ENCODE measurements around the gene C1QTNF2.

The C1QTNF2 gene

GRCh38 chr5:160312960-160313727, 57.3 kb downstream of the C1QTNF2 start:
- Histone ChIP-seq H3K4me3 (ENCODE audit: insufficient read length, low read depth) (peak overlapping the region; percentile 64), H3K9ac (ENCODE audit: insufficient read length, low read depth) (peak overlapping the region; percentile 82), H3K4me1 (ENCODE audit: insufficient read depth, insufficient read length) (peaks cover 2% of the 10 kb centered on the region), H3K27me3 (ENCODE audit: insufficient read depth, insufficient read length) (peaks cover 6% of the 10 kb centered on the region), H3K9me3 (ENCODE audit: insufficient read depth, low read length) (no peaks in the 10 kb centered on the region), H3K36me3 (ENCODE audit: insufficient read depth, insufficient read length, low read length) (peaks cover 16% of the 10 kb centered on the region)
- no peak for DNase-seq (ENCODE audit: low read depth, low spot score)
- TF ChIP-seq YY1 (IDR thresholded peaks at IDR 0.05; ENCODE audit: insufficient read depth, insufficient read length) (no peak), SUZ12 (IDR thresholded peaks at IDR 0.05; ENCODE audit: extremely low read depth, insufficient read depth, insufficient read length) (no peak), ZNF274 (IDR thresholded peaks at IDR 0.05; ENCODE audit: low read depth, low read length) (no peak)

GRCh38 chr5:160312134-160312959, 58.1 kb downstream of the C1QTNF2 start, which contains the start of gene CCNJL:
CCNJL (minus strand) TSS chr5:160312564; CDS start chr5:160311923, 641 bp downstream.
- no peaks in the 10 kb centered on the region for H3K9me3 ChIP-seq (ENCODE audit: insufficient read depth, low read length)
- DNase-seq (ENCODE audit: low read depth, low spot score) = peak; percentile 35
- H3K36me3 ChIP-seq (ENCODE audit: insufficient read depth, insufficient read length, low read length) = peaks cover 24% of the 10 kb centered on the region
- H3K4me1 ChIP-seq (ENCODE audit: insufficient read depth, insufficient read length) = peaks cover 2% of the 10 kb centered on the region
- peak within 1 kb of the TSS; percentile 82 for H3K9ac ChIP-seq (ENCODE audit: insufficient read length, low read depth)
- H3K4me3 ChIP-seq (ENCODE audit: insufficient read length, low read depth) = peak within 1 kb of the TSS; percentile 64
- H3K27me3 ChIP-seq (ENCODE audit: insufficient read depth, insufficient read length) = peaks cover 6% of the 10 kb centered on the region
- TF ChIP-seq ZNF274 (IDR thresholded peaks at IDR 0.05; ENCODE audit: low read depth, low read length) (no peak), YY1 (IDR thresholded peaks at IDR 0.05; ENCODE audit: insufficient read depth, insufficient read length) (no peak), SUZ12 (IDR thresholded peaks at IDR 0.05; ENCODE audit: extremely low read depth, insufficient read depth, insufficient read length) (no peak)

DNA sequence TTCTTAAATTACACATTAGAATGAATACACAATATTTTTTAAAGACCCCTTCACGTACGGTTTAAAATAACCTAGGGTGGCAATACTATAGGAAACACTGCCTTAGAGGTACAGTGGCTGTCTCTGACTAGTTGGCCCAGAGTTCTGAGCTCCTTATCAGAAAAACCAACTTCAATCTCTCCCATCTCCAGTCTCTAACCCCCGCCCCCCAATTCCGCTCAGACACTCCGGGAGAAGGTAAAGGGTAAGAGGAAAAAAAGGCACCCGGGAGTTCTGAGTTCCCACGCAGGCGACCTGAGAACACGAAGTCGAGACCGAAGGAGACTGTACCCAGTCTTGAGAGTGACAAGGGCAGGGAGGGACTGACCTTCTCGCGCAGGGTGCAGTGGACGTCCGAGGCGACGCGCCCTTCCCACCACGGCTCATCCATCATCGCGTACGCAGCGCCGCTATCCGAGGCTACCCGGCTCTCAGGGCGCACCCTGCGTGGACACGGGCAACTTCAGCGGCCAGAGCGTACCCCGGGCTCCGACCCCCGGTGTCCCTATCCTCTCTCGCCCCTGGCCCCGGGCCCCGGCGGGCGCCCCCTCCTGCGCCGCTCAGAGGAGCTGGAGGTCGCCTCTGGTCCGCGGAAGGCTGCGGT, 58.8 kb downstream of the C1QTNF2 start:
- H3K27me3 ChIP-seq (ENCODE audit: insufficient read depth, insufficient read length) = peaks cover 6% of the 10 kb centered on the region
- H3K9ac ChIP-seq (ENCODE audit: insufficient read length, low read depth) = peak overlapping the region; percentile 82
- no peaks in the 10 kb centered on the region for H3K9me3 ChIP-seq (ENCODE audit: insufficient read depth, low read length)
- H3K4me3 ChIP-seq (ENCODE audit: insufficient read length, low read depth) = peak overlapping the region; percentile 64
- H3K36me3 ChIP-seq (ENCODE audit: insufficient read depth, insufficient read length, low read length) = peaks cover 31% of the 10 kb centered on the region
- peaks cover 5% of the 10 kb centered on the region for H3K4me1 ChIP-seq (ENCODE audit: insufficient read depth, insufficient read length)
- no peak for DNase-seq (ENCODE audit: low read depth, low spot score)
- TF ChIP-seq ZNF274 (IDR thresholded peaks at IDR 0.05; ENCODE audit: low read depth, low read length) (no peak), SUZ12 (IDR thresholded peaks at IDR 0.05; ENCODE audit: extremely low read depth, insufficient read depth, insufficient read length) (no peak), YY1 (IDR thresholded peaks at IDR 0.05; ENCODE audit: insufficient read depth, insufficient read length) (no peak)

DNA sequence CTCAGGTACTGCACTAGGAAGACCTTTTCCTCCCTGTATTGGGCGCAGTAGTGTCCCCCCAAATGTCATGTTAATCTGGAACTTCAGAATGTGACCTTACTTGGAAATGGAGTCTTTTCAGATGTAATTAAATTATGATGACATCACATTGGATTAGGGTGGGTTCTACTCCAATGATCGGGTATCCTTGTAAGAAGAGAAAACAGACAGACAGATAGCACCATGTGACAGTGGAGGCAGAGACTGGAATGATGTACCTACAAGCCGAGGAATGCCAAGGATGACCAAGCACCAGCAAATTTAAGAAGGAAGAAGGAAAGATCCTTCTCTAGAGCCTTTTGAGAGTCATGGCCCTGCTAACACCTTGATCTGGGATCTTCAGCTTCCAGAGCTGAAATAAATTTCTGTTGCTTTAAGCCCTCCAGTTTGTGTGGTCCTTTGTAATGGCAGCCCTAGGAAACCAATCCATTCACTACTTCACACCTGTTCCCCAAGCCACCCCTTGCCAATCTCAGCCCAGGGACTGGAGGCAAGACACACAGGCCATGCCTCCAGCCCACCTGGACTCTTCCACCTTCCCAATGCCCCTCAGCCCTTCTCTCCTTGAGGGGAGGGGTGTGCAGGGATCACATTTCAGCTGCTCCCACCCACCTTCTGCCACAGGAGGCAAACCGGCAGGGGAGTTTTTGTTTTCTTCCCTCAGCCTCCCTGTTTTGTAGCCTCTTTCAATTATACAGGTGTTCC, 59.7 kb downstream of the C1QTNF2 start:
- TF ChIP-seq ZNF274 (IDR thresholded peaks at IDR 0.05; ENCODE audit: low read depth, low read length) = no peak
- no peak overlapping the region for H3K4me3 ChIP-seq (ENCODE audit: insufficient read length, low read depth)
- H3K9me3 ChIP-seq (ENCODE audit: insufficient read depth, low read length) = no peaks in the 10 kb centered on the region
- H3K9ac ChIP-seq (ENCODE audit: insufficient read length, low read depth) = no peak overlapping the region
- H3K27me3 ChIP-seq (ENCODE audit: insufficient read depth, insufficient read length) = peaks cover 6% of the 10 kb centered on the region
- peaks cover 31% of the 10 kb centered on the region for H3K36me3 ChIP-seq (ENCODE audit: insufficient read depth, insufficient read length, low read length)
- DNase-seq (ENCODE audit: low read depth, low spot score) = no peak
- peaks cover 3% of the 10 kb centered on the region for H3K4me1 ChIP-seq (ENCODE audit: insufficient read depth, insufficient read length)

DNA sequence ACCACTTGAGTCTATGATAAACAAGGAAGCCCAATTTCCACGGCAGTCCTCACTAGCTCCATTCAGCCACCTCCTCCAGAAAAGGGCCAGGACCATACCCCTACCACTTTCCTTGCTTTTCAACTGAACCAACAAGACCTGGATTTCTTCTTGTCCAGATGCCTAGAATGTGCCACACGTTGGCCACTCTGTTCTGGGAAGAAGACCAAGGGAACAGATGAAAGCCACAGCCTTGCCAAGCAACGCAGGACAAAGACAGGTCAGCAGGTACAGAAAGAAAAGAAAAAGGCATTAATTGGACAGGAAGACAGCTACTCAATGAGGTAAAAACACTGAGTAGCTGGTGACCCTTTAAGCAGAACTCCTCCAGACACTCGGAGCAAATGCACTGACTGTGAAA, 60.3 kb downstream of the C1QTNF2 start:
- no peaks in the 10 kb centered on the region for H3K9me3 ChIP-seq (ENCODE audit: insufficient read depth, low read length)
- H3K36me3 ChIP-seq (ENCODE audit: insufficient read depth, insufficient read length, low read length) = peaks cover 33% of the 10 kb centered on the region
- no peak for DNase-seq (ENCODE audit: low read depth, low spot score)
- H3K27me3 ChIP-seq (ENCODE audit: insufficient read depth, insufficient read length) = peaks cover 6% of the 10 kb centered on the region
- TF ChIP-seq ZNF274 (IDR thresholded peaks at IDR 0.05; ENCODE audit: low read depth, low read length) = no peak
- TF ChIP-seq SUZ12 (IDR thresholded peaks at IDR 0.05; ENCODE audit: extremely low read depth, insufficient read depth, insufficient read length) = no peak
- TF ChIP-seq YY1 (IDR thresholded peaks at IDR 0.05; ENCODE audit: insufficient read depth, insufficient read length) = no peak
- H3K9ac ChIP-seq (ENCODE audit: insufficient read length, low read depth) = no peak overlapping the region
- H3K4me1 ChIP-seq (ENCODE audit: insufficient read depth, insufficient read length) = peaks cover 3% of the 10 kb centered on the region
- no peak overlapping the region for H3K4me3 ChIP-seq (ENCODE audit: insufficient read length, low read depth)

GRCh38 chr5:160306696-160307095, 63.7 kb downstream of the C1QTNF2 start:
- Histone ChIP-seq H3K4me1 (ENCODE audit: insufficient read depth, insufficient read length) (peaks cover 3% of the 10 kb centered on the region), H3K27me3 (ENCODE audit: insufficient read depth, insufficient read length) (no peaks in the 10 kb centered on the region), H3K4me3 (ENCODE audit: insufficient read length, low read depth) (no peak overlapping the region), H3K9me3 (ENCODE audit: insufficient read depth, low read length) (no peaks in the 10 kb centered on the region), H3K9ac (ENCODE audit: insufficient read length, low read depth) (no peak overlapping the region), H3K36me3 (ENCODE audit: insufficient read depth, insufficient read length, low read length) (peaks cover 38% of the 10 kb centered on the region)
- no peak for DNase-seq (ENCODE audit: low read depth, low spot score)
- no peak for TF ChIP-seq YY1 (IDR thresholded peaks at IDR 0.05; ENCODE audit: insufficient read depth, insufficient read length)
- TF ChIP-seq SUZ12 (IDR thresholded peaks at IDR 0.05; ENCODE audit: extremely low read depth, insufficient read depth, insufficient read length) = no peak
- no peak for TF ChIP-seq ZNF274 (IDR thresholded peaks at IDR 0.05; ENCODE audit: low read depth, low read length)
